Stimulated activated memory B cell treated with anti-CD40 and anti-IgM and Interleukin-4, amounts not matched to agents 10 μg/mL and 1 μg/mL and 100 μg/mL, for 72 hours (primary cell): Measurements from ENCODE around the gene AGT.
"Not testable (repeated sequence)": the region's sequence is repeated elsewhere in the genome, so short reads cannot be mapped to it uniquely, and the experiment has no call there.

Experiments
- ATAC-seq: fragments of 150-1000 bp; cut with Tn5 transposase; 2 replicates; pipeline ENCODE4 v1.10.0; 2021
- H3K27ac Mint-ChIP-seq: one replicate; pipeline ENCODE4 v1.8.0; 2022; ENCODE audit warnings: mild to moderate bottlenecking, mixed read lengths
- H3K27me3 Mint-ChIP-seq: one replicate; pipeline ENCODE4 v1.8.0; 2022; ENCODE audit warnings: mixed read lengths
- H3K36me3 Mint-ChIP-seq: one replicate; pipeline ENCODE4 v1.8.0; 2022; ENCODE audit warnings: mixed read lengths
- H3K4me1 Mint-ChIP-seq: one replicate; pipeline ENCODE4 v1.8.0; 2022; ENCODE audit warnings: mixed read lengths
- H3K4me3 Mint-ChIP-seq: one replicate; pipeline ENCODE4 v1.8.0; 2022; ENCODE audit warnings: mild to moderate bottlenecking, moderate library complexity, mixed read lengths
- H3K9me3 Mint-ChIP-seq: one replicate; pipeline ENCODE4 v1.8.0; 2022; ENCODE audit warnings: mixed read lengths

The AGT gene

GRCh38 chr1:230669543-230669942 is 44.4 kb downstream of the AGT start:
- peaks cover 66% of the 10 kb centered on the region for H3K36me3 Mint-ChIP-seq
- ATAC-seq: no peak
- no peak overlapping the region for H3K27ac Mint-ChIP-seq
- no peaks in the 10 kb centered on the region for H3K27me3 Mint-ChIP-seq
- H3K4me3 Mint-ChIP-seq: no peak overlapping the region
- no peaks in the 10 kb centered on the region for H3K4me1 Mint-ChIP-seq
- H3K9me3 Mint-ChIP-seq: no peaks in the 10 kb centered on the region

- Mint-ChIP-seq H3K9me3 (no peaks in the 10 kb centered on the region), H3K27me3 (no peaks in the 10 kb centered on the region), H3K4me1 (no peaks in the 10 kb centered on the region), H3K27ac (no peak overlapping the region), H3K4me3 (no peak overlapping the region), H3K36me3 (peaks cover 65% of the 10 kb centered on the region)
- ATAC-seq: no peak
Observed at GRCh38 chr1:230668227-230668626, 45.7 kb downstream of the AGT start.

GRCh38 chr1:230661976-230662375 is 51.9 kb downstream of the AGT start:
- no peaks in the 10 kb centered on the region for H3K27me3 Mint-ChIP-seq
- ATAC-seq: no peak
- H3K4me1 Mint-ChIP-seq: peaks cover under 1% of the 10 kb centered on the region
- H3K4me3 Mint-ChIP-seq: no peak overlapping the region
- peaks cover 42% of the 10 kb centered on the region for H3K36me3 Mint-ChIP-seq
- H3K9me3 Mint-ChIP-seq: no peaks in the 10 kb centered on the region
- no peak overlapping the region for H3K27ac Mint-ChIP-seq

GRCh38 chr1:230658691-230659090 is 55.2 kb downstream of the AGT start:
- no peak overlapping the region for H3K27ac Mint-ChIP-seq
- no peaks in the 10 kb centered on the region for H3K9me3 Mint-ChIP-seq
- no peaks in the 10 kb centered on the region for H3K27me3 Mint-ChIP-seq
- no peak for ATAC-seq
- H3K4me3 Mint-ChIP-seq: no peak overlapping the region
- peaks cover 34% of the 10 kb centered on the region for H3K4me1 Mint-ChIP-seq
- peaks cover 39% of the 10 kb centered on the region for H3K36me3 Mint-ChIP-seq

- not testable (repeated sequence) for H3K27me3 Mint-ChIP-seq, H3K27ac Mint-ChIP-seq, ATAC-seq, H3K9me3 Mint-ChIP-seq, H3K4me3 Mint-ChIP-seq
- Mint-ChIP-seq H3K36me3 (peaks cover 41% of the 10 kb centered on the region), H3K4me1 (peaks cover 36% of the 10 kb centered on the region)
Observed at GRCh38 chr1:230658103-230658502, 55.8 kb downstream of the AGT start.

- H3K4me3 Mint-ChIP-seq, ATAC-seq, H3K9me3 Mint-ChIP-seq, H3K27ac Mint-ChIP-seq, H3K27me3 Mint-ChIP-seq: not testable (repeated sequence)
- H3K4me1 Mint-ChIP-seq: peaks cover 36% of the 10 kb centered on the region
- H3K36me3 Mint-ChIP-seq: peaks cover 32% of the 10 kb centered on the region
Observed at GRCh38 chr1:230656719-230657118, 57.2 kb downstream of the AGT start.
